Neural cell (in vitro differentiated cells): ENCODE data around the gene SMC4. TPM values are rescaled to one million over a fixed set of nuclear protein-coding genes. Genes with fewer than 3 reads are reported as not detected.

ENCODE experiments used
- H2AFZ ChIP-seq: fragments of 200-600, 300-800 bp; sonication (generic), shearing (Covaris generic); 2 replicates; pipeline ENCODE4 v1.6.0; 2014; ENCODE audit warnings: low read depth, mild to moderate bottlenecking, antibody characterized with exemption, low read length, moderate library complexity
- H3F3A ChIP-seq: fragments of 200-600 bp; shearing (Covaris generic); 2 replicates; pipeline ENCODE4 v1.6.1; 2016; ENCODE audit warnings: mild to moderate bottlenecking, moderate library complexity, mixed read lengths, antibody characterized with exemption, low read length; ENCODE audit not compliant: insufficient read depth, poor library complexity, severe bottlenecking
- H3K27ac ChIP-seq: fragments of 200-600, 300-800 bp; sonication (generic), shearing (Covaris generic); 2 replicates; pipeline ENCODE4 v1.5.1; 2014; ENCODE audit warnings: mild to moderate bottlenecking, low read length, moderate library complexity
- H3K27me3 ChIP-seq: fragments of 300-800, 200-600 bp; sonication (generic), shearing (Covaris generic); 2 replicates; pipeline ENCODE4 v1.6.0; 2014; ENCODE audit warnings: mild to moderate bottlenecking, low read depth, low read length, moderate library complexity; ENCODE audit not compliant: insufficient read depth
- H3K36me3 ChIP-seq: fragments of 300-800, 200-600 bp; sonication (generic), shearing (Covaris generic); 2 replicates; pipeline ENCODE4 v1.5.1; 2014; ENCODE audit warnings: mild to moderate bottlenecking, antibody characterized with exemption, low read length, moderate library complexity; ENCODE audit not compliant: insufficient read depth
- H3K4me2 ChIP-seq: fragments of 300-800, 200-600 bp; sonication (generic), shearing (Covaris generic); 2 replicates; pipeline ENCODE4 v1.6.0; 2014; ENCODE audit warnings: mild to moderate bottlenecking, low read length
- H3K4me3 ChIP-seq: fragments of 300-800, 200-600 bp; sonication (generic), shearing (Covaris generic); 2 replicates; pipeline ENCODE4 v1.5.1; 2014; ENCODE audit warnings: mild to moderate bottlenecking, low read length, moderate library complexity
- H3K79me2 ChIP-seq: fragments of 200-600 bp; shearing (Covaris generic); replicated peaks from 2 replicates; pipeline ENCODE4 v1.6.0; 2014; ENCODE audit warnings: mild to moderate bottlenecking, low read length, moderate library complexity; ENCODE audit not compliant: insufficient read depth
- H3K9ac ChIP-seq: fragments of 300-800, 200-600 bp; sonication (generic), shearing (Covaris generic); 2 replicates; pipeline ENCODE4 v1.6.1; 2016; ENCODE audit warnings: mild to moderate bottlenecking, low read length, mixed read lengths
- H3K9me2 ChIP-seq: fragments of 200-600 bp; shearing (Covaris generic); 2 replicates; pipeline ENCODE4 v1.6.1; 2016; ENCODE audit warnings: mild to moderate bottlenecking, low read length, mixed read lengths; ENCODE audit not compliant: insufficient read depth
- H3K9me3 ChIP-seq: fragments of 200-600, 300-800 bp; sonication (generic), shearing (Covaris generic); 2 replicates; pipeline ENCODE4 v1.6.1; 2016; ENCODE audit warnings: mild to moderate bottlenecking, mixed run types, low read length, moderate library complexity, mixed read lengths
- H4K20me1 ChIP-seq: fragments of 200-600 bp; shearing (Covaris generic); 2 replicates; pipeline ENCODE4 v1.6.1; 2016; ENCODE audit warnings: mild to moderate bottlenecking, mixed run types; ENCODE audit not compliant: insufficient read depth
- EP300 ChIP-seq: fragments of 450-650 bp; conservative IDR thresholded peaks from 2 replicates; pipeline ENCODE4 v1.6.1; 2014; ENCODE audit warnings: antibody characterized with exemption, mild to moderate bottlenecking, moderate library complexity; ENCODE audit not compliant: poor library complexity, severe bottlenecking
- EZH2 ChIP-seq: fragments of 200-600, 300-800 bp; shearing (Covaris generic), sonication (generic); IDR thresholded peaks from 2 replicates; pipeline ENCODE4 v1.6.1; 2014; ENCODE audit warnings: antibody characterized with exemption, low read length, borderline replicate concordance, mild to moderate bottlenecking; ENCODE audit not compliant: insufficient read depth, poor library complexity, severe bottlenecking
- MXI1 ChIP-seq: fragments of 450-650 bp; conservative IDR thresholded peaks from 2 replicates; pipeline ENCODE4 v1.6.1; 2014; ENCODE audit warnings: antibody characterized with exemption, mild to moderate bottlenecking; ENCODE audit not compliant: poor library complexity, severe bottlenecking
- POLR2AphosphoS5 ChIP-seq: IDR thresholded peaks from 2 replicates; pipeline ENCODE4 v1.6.1; 2012
- RAD21 ChIP-seq: fragments of 450-650 bp; conservative IDR thresholded peaks from 2 replicates; pipeline ENCODE4 v1.6.1; 2014; ENCODE audit warnings: antibody characterized with exemption, mild to moderate bottlenecking, moderate library complexity
- REST ChIP-seq: IDR thresholded peaks from 2 replicates; pipeline ENCODE4 v1.6.1; 2012; ENCODE audit warnings: borderline replicate concordance
- SMC3 ChIP-seq: fragments of 450-650 bp; conservative IDR thresholded peaks from 2 replicates; pipeline ENCODE4 v1.6.1; 2014; ENCODE audit warnings: antibody characterized with exemption, mild to moderate bottlenecking, moderate library complexity; ENCODE audit not compliant: poor library complexity
- TAF1 ChIP-seq: IDR thresholded peaks from 2 replicates; pipeline ENCODE4 v1.6.1; 2012; ENCODE audit warnings: low read depth
- polyA plus RNA-seq: library from polyadenylated mRNA; depleted of rRNA; stranded (reverse); fragments of >200 nt; gene quantifications from 2 replicates; pipeline ENCODE4 v1.2.3, GENCODE V29; 2014
- TF ChIP-seq, protein P1 (sequence below): fragments of 450-650 bp; IDR thresholded peaks from 2 replicates; pipeline ENCODE4 v1.5.1; 2014; ENCODE audit warnings: antibody characterized with exemption, mild to moderate bottlenecking, moderate library complexity; ENCODE audit not compliant: poor library complexity, severe bottlenecking

SMC4 gene
- polyA plus RNA-seq, 1 donor from 2014 or later = 17.4 TPM

GRCh38 chr3:160369784-160370183 is 29.7 kb upstream of the SMC4 start:
- no peaks in the 10 kb centered on the region for H3K79me2 ChIP-seq
- TF ChIP-seq EZH2 = no peak
- no peak for TF ChIP-seq REST
- no peak for TF ChIP-seq SMC3
- TF ChIP-seq EP300 = no peak
- no peaks in the 10 kb centered on the region for H3K27me3 ChIP-seq
- H3K36me3 ChIP-seq = no peaks in the 10 kb centered on the region
- H4K20me1 ChIP-seq = no peaks in the 10 kb centered on the region
- H3F3A ChIP-seq = no peaks in the 10 kb centered on the region
- no peak overlapping the region for H3K4me3 ChIP-seq
- H3K4me2 ChIP-seq = no peak overlapping the region
- H3K9ac ChIP-seq = no peak overlapping the region
- H3K9me3 ChIP-seq = no peaks in the 10 kb centered on the region
- H3K9me2 ChIP-seq = no peaks in the 10 kb centered on the region
- no peak overlapping the region for H2AFZ ChIP-seq
- no peak overlapping the region for H3K27ac ChIP-seq

GRCh38 chr3:160370987-160371857 is 28.2 kb upstream of the SMC4 start:
- no peaks in the 10 kb centered on the region for H3K27me3 ChIP-seq
- no peaks in the 10 kb centered on the region for H3K36me3 ChIP-seq
- no peak overlapping the region for H3K4me3 ChIP-seq
- no peak overlapping the region for H3K27ac ChIP-seq
- H3K9me3 ChIP-seq = no peaks in the 10 kb centered on the region
- H4K20me1 ChIP-seq = no peaks in the 10 kb centered on the region
- TF ChIP-seq REST (no peak), SMC3 (no peak), EZH2 (no peak), POLR2AphosphoS5 (no peak), TAF1 (no peak), EP300 (no peak), RAD21 (no peak), MXI1 (no peak)
- TF ChIP-seq, protein P1, sequence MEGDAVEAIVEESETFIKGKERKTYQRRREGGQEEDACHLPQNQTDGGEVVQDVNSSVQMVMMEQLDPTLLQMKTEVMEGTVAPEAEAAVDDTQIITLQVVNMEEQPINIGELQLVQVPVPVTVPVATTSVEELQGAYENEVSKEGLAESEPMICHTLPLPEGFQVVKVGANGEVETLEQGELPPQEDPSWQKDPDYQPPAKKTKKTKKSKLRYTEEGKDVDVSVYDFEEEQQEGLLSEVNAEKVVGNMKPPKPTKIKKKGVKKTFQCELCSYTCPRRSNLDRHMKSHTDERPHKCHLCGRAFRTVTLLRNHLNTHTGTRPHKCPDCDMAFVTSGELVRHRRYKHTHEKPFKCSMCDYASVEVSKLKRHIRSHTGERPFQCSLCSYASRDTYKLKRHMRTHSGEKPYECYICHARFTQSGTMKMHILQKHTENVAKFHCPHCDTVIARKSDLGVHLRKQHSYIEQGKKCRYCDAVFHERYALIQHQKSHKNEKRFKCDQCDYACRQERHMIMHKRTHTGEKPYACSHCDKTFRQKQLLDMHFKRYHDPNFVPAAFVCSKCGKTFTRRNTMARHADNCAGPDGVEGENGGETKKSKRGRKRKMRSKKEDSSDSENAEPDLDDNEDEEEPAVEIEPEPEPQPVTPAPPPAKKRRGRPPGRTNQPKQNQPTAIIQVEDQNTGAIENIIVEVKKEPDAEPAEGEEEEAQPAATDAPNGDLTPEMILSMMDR = no peak
- no peaks in the 10 kb centered on the region for H3K9me2 ChIP-seq
- H3F3A ChIP-seq = no peaks in the 10 kb centered on the region
- no peaks in the 10 kb centered on the region for H3K79me2 ChIP-seq
- H3K9ac ChIP-seq = no peak overlapping the region
- no peak overlapping the region for H3K4me2 ChIP-seq
- H2AFZ ChIP-seq = no peak overlapping the region
